HG03103 (cell line): Measurements from ENCODE around the gene SCMH1.

ENCODE experiments used
- ATAC-seq: cut with Tn5 transposase; IDR thresholded peaks from one replicate; pipeline ENCODE4 v1.9.1; 2021; ENCODE audit warnings: low read depth; ENCODE audit not compliant: unreplicated experiment

SCMH1 gene

DNA sequence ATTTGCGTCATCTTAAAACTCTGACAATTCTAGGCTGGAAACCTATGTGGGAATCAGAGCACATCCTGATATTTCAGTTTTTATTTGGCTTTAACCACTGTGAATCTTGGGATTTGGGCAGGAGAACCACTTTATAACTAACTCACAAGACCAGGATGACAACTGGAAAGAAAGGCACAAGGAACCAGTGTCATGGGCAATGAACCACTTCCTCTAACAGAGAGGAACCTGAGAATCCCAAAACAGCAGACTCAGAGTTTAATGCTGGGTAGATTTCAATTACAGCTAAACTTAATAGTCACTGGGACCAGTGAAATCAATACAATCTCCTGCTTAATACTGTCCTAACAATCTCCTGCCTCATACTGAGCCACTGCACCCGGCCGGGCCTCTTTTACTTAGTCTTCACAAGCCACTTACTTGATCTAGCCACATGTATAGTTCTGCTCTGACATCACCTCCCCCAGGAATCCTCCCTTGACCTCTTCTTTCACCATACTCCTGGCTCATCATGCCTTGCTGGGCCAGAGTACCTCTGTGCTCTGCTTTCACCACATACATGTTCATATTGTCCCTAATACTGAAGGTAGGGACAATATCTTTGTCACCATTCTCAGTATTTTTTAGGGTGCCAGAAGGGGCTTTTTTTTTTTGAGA, 200.4 kb downstream of the SCMH1 start:
- no peak for ATAC-seq

DNA sequence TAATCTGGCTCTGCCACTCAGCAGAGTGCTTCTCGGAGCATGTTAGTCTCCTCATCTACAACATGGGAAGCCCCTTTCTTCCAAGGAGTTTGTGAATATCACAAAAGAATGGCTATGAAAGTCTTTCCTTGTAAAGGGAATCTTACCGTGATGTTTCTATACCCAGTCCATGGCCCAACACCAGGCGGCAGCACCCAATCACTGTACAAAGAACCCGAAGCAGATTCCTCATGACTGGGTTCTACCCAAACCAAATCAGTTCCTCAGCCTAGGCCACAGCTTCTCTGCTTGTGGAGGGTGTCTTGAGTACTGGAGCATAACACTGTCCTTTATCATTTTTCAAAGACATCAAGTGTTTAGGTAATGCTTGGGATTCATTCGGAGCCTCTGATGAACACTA, 204.0 kb downstream of the SCMH1 start:
- no peak for ATAC-seq

DNA sequence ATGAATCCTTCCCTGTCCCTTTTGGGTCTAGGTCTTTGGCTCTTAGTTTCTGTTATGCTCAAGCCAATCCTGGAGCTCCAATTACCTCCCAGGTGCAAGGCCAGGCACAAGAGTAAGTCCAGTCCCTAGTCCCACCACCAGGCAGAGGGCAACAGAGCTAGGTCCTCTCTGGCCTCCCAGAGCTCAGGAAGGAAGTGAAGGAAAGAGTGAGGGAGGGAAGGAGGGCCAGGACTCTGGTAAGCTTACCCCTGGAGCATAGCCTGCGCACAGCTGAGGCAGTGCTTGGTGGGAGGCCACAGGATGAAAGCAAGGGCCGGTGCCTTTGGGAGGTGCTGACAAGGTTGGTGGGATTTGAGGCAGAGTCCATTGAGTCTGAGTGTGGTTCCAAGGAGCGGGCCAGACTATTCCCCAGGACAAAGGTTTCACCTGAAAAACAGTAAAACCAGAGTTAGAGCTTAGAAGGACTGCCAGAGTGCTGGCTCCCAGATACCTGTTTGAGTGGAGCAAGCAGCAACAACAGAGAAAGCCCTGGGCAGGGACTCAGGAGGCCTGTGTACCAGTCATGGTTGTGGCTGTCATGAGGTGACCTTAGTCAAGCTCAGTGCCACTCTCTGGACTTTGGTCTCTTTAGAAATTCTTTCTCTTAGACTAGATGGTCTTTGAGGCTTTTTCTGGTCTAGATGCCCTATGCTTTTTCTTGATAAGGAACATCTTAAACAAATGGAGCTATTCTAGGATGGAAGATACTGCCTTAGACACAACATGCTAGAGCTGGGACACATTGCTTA, 204.8 kb downstream of the SCMH1 start:
- ATAC-seq = no peak

DNA sequence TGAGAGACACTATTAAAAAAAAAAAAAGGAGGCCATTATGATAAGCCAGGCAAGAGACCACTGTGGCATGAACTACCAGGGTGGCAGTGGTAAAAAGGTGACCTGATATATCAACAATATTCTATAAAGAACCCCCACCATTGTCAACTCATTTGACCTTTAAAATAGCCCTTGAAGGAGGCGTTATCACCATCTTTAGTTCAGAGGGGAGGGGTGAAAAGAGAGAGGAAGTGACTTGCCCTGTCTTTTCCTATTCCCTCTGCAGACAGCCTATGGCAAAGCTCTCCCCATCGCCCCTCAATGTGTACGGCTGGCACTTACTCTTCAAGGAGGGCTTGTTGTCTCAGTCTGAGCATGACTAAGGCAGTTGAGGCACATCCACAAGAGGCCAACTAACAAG, 208.8 kb downstream of the SCMH1 start:
- no peak for ATAC-seq

DNA sequence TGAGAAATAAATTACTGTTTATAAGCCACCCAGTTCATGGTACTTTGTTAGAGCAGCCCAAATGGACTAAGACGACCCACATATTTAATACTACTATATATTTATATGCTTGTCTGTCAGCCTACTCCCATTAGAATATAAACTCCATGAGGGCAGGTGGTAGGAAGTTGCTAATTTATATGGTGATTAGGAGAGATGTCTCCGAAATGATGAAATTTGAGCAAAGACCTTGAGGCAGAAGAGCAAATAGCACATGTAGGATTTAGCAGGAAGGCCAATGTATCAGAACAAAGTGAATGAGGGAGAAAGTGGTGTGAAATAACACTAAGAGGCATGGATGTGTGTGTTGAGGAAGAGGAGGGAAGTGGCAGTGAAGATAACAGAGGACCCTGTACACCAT, 210.0 kb downstream of the SCMH1 start:
- ATAC-seq = no peak

DNA sequence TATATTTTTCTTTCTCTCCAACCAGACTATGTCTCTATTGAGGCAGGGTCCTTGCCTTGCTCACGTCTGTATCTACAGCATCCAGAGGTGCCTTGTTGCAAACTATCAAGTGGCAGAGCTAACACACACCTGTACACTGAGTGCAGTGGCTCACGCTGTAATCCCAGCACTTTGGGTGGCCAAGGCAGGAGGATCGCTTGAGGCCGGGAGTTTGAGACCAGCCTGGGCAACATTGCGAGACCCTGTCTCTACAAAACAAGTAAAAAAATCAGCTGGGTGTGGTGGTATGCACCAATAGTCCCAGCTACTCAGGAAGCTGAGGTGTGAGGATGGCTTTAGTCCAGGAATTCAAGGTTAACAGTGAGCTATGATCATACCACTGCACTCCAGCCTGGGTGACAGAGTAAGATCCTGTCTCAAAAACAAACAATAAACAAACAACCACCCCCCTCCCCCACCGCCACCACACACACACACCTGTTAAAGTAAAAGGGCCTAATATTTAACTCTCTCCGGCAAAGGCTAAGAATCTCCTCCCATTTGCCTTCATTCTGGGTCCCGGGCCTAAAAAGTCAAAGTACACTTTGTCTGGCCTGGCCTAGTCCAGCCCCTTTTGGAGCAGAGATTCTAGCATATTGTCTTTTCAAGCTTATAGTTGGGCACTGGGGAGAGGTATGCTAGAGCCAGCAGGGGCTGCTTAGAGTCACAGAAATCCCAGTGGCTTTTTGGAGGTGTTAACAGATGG, 211.1 kb downstream of the SCMH1 start:
- ATAC-seq = no peak

DNA sequence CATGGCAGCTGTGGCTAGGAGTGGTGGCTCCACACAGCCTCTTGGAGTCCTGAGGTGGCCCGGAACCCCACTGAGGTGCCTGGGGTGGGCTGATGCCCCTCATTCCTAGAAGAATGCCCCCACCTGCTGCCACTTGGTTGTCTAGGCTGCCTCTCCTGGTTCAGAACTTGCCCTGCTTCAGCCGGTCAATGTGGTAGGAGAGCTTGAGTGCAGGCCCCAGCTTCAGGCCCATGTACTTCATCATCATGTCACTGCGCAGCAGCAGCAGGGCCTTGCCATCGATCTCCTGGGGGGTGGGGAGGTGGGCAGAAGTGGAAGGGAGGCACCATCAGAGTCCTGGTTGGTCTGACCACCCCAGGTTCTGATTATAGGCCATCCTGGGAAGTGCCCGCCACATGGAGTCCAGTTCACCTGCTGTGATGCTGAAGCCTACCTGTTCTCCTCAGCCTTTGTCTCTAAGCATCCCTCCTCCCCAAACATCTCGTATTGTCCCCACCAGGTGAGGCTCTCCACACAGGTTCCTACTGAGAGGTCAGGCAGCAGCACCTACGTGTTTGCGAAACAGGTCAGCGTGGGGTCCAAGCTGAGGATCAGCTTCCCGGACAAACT, 214.0 kb downstream of the SCMH1 start:
- ATAC-seq = no peak

DNA sequence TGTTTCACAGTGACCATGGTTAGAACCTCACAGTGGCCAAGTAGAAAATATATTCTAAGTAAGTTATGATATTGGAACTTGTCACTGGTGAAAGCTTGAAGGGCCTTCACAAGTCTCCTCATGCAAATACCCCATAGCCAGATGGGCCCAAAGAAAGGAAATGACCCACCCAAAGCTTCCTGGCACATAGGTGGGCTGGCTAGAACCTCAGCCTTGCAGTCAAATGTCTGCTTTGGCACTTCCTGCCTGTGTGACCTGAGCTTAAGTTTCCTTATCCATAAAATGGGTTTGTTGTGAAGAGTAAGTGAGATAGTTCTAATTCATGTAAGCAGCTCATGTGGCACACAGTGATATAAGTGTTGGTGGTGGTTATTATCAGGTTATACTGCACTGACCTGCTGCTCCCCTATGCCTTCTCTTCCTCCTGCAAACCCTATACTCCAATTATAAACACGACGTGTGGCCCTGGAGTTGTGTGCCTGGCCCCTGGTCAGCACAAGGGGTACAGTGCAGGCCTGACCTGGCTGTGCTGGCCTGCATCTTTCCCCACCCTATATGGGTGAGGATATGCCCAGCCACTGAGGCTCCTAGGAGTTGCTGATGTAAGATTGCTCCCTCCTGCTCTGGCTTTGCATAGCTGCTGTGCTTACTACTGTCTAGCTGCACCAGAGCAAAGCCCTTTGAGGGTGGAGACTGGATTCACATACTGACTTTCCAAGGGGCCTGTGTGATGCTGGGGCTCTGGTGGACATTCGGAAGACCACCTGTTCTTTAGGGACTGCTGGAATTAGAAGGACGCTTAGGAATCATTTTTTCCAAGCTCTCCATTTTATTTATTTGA, 215.9 kb downstream of the SCMH1 start:
- no peak for ATAC-seq

DNA sequence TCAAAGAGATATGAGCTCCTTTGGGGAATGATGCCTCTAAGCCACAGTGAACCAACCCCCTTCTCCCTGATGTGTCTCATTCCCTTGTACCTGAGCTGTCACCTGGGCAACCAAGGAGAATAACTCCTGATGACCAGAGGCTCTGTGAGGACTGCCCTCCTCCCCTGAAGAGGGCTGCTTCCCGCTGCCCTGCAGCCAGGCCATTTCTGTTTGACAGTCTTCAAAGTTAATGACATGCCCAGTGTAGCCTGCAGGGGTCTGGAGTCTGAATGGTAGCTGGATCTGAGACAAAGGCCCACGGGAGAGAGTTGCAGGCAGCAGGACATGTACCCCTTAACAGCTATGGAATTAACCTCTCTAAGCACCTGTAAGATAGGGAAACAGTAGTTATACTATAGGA, 217.2 kb downstream of the SCMH1 start:
- no peak for ATAC-seq

DNA sequence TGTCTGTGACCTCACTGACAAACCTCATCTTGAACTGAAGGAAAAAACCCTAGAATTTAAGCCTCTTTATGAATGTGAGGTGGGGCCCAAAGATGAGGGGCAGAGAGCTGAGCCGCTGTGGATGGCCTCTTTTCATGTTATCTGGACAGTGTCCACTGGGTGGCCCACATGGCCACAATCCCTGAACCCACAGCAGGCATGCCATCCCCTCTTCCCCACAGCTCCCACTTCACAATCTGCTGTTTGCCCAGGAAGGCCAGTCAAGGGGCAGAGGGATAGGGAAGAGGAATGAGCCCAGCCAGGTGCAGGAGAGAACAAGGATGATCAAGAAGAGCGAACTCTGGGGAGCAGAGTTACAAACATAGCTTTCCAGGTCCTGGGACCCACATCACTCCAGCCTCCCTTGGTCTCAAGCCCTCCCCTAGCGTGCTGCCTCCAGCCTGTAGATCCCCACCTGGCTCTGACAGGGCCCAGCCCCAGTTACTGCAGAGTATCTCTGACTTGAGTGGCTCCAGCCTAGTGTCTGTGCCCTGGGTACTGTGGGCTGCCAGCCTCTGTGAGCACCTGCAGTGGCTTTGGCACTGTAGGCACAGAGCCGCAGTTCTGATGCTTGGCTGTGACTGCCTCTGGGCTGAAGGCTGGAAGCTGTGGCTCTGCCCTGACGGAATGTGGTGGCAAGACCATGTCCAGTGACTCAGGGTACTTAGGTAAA, 218.7 kb downstream of the SCMH1 start:
- ATAC-seq = no peak

DNA sequence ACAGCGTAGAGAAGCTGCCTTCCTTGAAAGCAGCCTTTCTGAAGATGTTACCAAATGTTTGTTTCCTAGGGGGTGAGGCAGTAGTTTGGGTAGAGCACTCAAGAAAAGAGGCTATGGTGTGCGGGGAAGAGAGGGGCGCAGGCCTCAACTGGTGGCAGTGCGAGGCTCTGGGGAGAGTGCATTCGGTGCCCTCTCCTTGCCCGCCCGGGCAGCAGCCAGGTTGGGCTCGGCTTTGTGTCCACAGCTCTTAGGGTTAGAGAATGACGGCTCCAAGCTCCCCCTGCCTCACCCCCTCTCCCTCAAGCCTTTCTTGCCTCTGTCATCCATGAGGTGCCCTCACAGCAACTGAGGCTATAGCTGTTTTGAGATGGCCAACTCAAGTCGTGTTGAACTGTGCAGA, 219.7 kb downstream of the SCMH1 start:
- ATAC-seq = no peak

DNA sequence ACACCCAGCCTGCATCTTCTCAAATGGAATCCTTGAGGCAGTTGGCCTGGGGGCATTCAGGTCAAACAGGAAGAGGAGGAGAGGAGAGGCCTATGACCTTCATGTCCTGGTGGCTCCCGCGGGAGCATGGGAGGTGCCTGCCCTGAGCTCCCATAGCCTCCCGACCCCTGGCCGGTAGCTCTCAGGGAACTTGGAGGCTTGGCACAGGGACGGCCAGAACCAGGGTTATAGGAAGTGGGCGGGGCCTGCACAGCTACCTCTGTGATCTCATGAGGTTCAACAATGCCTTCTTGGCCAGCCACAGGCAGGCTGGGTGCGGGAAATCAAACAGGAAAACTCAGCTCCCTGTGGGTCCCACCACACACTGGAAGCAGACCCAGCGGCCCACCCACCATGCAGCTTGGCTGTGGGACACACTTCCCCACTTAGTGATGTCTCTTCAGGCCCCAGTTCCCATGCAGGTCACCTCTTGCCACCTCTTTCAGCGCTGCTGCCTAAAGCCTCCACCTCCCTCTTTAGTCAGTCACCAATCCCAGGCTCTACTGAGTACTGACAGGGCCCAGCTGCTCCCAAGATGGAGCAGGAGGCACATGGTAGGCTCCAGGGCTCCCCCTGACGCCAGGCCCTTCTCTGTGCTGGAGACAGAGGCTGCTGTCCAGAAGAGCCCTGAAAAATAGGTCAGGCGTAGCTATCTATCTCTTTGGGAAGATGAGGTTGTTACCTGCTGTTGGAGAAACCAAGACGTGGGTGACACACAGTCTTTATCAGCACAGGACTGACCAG, 220.4 kb downstream of the SCMH1 start, which contains the start of gene SLFNL1:
SLFNL1 (minus strand) TSS at position 200 of the 783 bp plus-strand sequence. CDS start 1,065 bp downstream, outside the sequence.
- ATAC-seq = no peak

DNA sequence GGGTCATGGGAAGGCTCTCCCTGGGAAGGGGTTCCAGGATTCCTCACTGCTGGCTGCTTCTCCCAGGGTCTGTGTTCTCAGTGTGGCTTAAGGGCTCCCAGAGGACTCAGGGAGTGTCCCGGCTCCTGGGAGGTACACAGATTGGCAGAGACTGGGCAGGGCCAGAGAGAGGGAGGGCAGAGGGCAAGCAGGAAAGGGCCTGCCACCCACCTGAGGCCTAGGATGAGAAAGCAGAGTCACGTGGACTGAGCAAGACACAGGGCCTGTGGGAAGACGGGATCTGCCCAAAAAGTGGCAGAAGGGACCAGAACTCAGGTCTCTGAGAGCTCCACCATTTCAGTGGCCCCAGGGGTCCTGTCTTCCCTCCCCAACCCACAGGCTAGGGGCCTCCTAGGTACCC, 221.5 kb downstream of the SCMH1 start:
- no peak for ATAC-seq

DNA sequence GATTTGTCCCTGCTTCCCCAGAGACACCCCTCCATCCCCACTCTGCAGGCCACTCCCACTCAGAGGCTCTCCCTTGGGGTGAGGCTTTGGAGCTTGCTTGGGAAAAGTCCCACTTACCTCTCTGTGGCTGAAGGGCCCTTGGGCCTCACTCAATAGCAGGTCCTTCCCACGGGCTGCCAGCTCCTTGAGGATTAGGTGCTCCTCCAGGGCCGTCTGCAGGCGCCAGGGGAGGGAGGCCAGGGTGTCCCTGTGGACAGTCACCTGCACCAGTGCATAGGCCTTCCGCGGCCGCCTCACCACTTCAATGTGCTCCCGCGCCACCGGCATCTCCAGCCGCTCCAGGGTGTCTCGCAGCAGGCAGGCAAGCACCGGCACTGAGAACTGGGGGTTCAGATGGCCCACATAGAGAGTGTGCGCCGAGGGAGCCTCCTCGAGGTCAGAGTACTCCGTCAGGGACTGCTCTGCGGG, 222.0 kb downstream of the SCMH1 start:
- ATAC-seq = no peak

DNA sequence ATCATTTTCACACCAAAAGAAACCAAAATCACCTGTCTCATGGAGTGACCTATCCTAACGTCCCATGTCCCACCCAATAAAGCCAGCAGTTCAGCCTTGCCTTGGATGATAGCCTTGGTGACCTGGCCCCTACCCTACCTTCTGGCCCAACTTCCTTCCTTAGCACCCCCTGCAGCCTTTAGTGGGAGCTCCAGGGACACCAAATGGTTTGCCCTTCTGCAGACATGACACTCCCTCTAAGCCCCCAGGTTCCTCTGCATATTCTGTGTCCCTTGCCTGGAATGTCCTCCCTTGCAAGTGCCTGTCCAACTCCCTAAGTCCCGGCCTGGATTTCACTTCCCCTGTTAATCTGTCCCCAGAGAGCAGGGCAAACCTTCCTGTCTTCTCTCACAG, 222.8 kb downstream of the SCMH1 start:
- ATAC-seq = no peak

DNA sequence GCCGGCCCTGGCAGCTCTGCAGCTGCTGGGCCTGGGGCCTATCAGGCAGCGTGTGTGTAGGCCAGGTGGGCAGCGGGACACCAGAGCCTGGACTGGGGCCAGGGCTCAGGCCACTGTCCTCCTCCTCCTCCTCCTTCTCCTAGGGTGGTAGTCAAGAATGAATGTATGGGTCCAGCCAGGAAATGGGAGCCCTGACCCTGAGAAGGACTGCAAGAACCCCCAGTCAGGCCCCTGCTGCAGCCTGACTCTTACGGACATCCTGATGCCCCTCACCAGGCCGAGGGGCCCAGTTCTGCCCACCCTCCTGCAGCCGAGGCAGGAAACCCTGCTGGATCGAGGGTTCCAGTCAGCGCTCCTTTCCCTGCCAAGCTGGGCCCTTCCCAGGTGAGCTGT, 224.1 kb downstream of the SCMH1 start:
- no peak for ATAC-seq

DNA sequence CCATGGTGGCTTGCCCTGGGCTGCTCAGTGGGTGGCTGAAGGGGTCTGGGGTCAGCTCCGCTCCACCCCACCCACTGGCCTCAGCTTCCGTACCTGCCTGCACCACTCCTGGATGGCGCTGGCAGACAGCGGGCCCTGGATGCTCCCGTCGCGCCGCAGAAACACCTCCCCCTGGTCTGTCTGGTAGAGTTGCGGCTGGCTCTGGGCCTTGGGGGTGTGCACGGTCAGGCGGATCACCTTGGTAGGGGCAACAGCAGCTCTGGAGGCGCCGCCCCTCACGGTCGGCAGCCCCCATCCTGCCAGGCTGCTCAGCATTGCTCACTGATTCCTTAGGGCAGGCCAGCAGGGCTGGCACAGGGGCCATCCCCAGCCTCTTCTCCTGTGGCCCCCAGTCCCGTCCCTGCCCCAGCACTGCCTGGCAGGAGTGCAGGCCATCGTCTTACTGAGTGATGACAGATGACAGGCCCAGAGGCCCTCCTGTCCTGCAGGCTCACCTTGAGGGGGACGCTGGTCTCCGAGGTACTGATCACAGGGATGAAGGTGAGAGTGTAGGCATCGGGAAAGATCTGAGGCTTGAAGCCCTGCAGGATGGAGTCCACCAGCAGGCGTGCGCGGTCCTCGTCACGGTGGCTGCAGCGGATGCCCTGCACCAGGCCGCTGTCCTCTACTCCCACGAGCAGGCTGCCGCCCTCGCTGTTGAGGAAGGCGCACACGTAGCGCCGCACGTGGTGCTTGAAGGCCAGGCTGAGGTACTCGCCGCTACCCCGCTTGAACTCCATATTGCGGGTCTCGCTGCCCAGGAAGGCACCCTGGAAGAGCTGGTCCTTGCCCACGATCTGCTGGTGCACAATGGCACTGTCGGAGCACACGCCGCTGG, 224.7 kb downstream of the SCMH1 start:
- ATAC-seq = no peak
